Naive thymus-derived CD4-positive, alpha-beta T cell (primary cell): Measurements from ENCODE around the gene MPG. TPM values are rescaled to one million over a fixed set of nuclear protein-coding genes. Genes with fewer than 3 reads are reported as not detected.

Source experiments
- ATAC-seq: fragments of 150-1000 bp; cut with Tn5 transposase; 2 replicates; pipeline ENCODE4 v1.10.0; 2021; ENCODE audit warnings: mild to moderate bottlenecking, moderate library complexity
- CTCF ChIA-PET: fragments of 350-600 bp; sonication (Branson Sonifier 250); formaldehyde crosslinking; loops from one replicate; lab custom pipeline; 2021; ENCODE audit warnings: antibody characterized with exemption; lab: Charles Lee
- POLR2A ChIA-PET: fragments of 350-600 bp; sonication (Branson Sonifier 250); formaldehyde crosslinking; loops from one replicate; lab custom pipeline; 2021; ENCODE audit warnings: antibody characterized with exemption, inconsistent platforms; lab: Charles Lee
- DNase-seq, 9 donors: peaks; one replicate each; pipeline versions ENCODE4 v3.0.0 to v3.0.0-alpha.2; 2020 to 2022; ENCODE audit warnings: mixed read lengths in 1 of 9
- H3K27ac ChIP-seq: one replicate; pipeline ENCODE4 v1.7.0; 2013; ENCODE audit warnings: mild to moderate bottlenecking, low read depth, low read length, moderate library complexity
- H3K27me3 ChIP-seq, 2 donors: one replicate each; pipeline ENCODE4 v1.7.0; 2013; ENCODE audit warnings: low read length in 2 of 2, mild to moderate bottlenecking in 2 of 2, moderate library complexity in 2 of 2; ENCODE audit not compliant: control insufficient read depth in 2 of 2, insufficient read depth in 2 of 2
- H3K36me3 ChIP-seq, 3 experiments: 1 replicate in 2 of 3; 2 replicates in 1 of 3; pipeline ENCODE4 v1.7.0; 2013; ENCODE audit warnings: low read length in 3 of 3, mild to moderate bottlenecking in 3 of 3, moderate library complexity in 1 of 3; ENCODE audit not compliant: insufficient read depth in 3 of 3, control insufficient read depth in 2 of 3
- H3K4me1 ChIP-seq, 2 donors: one replicate each; pipeline ENCODE4 v1.7.0; 2013; ENCODE audit warnings: low read length in 2 of 2, mild to moderate bottlenecking in 2 of 2, moderate library complexity in 1 of 2; ENCODE audit not compliant: control insufficient read depth in 2 of 2, insufficient read depth in 2 of 2
- H3K4me3 ChIP-seq: 2 replicates; pipeline ENCODE4 v1.7.0; 2013; ENCODE audit warnings: mild to moderate bottlenecking, low read length
- H3K9me3 ChIP-seq, 3 experiments: 1 replicate in 2 of 3; 2 replicates in 1 of 3; pipeline ENCODE4 v1.7.0; 2013; ENCODE audit warnings: low read length in 3 of 3; ENCODE audit not compliant: control insufficient read depth in 2 of 3
- H3K27ac Mint-ChIP-seq, 9 donors: one replicate each; pipeline ENCODE4 v1.8.0; 2020 to 2022; ENCODE audit warnings: mixed read lengths in 9 of 9, mild to moderate bottlenecking in 8 of 9, moderate library complexity in 5 of 9, inconsistent platforms in 2 of 9
- H3K27me3 Mint-ChIP-seq, 5 donors: one replicate each; pipeline ENCODE4 v1.8.0; 2021 to 2022; ENCODE audit warnings: mixed read lengths in 5 of 5, mild to moderate bottlenecking in 1 of 5
- H3K36me3 Mint-ChIP-seq, 5 donors: one replicate each; pipeline ENCODE4 v1.8.0; 2020 to 2022; ENCODE audit warnings: mixed read lengths in 5 of 5, mild to moderate bottlenecking in 3 of 5, inconsistent platforms in 1 of 5
- H3K4me1 Mint-ChIP-seq, 7 donors: one replicate each; pipeline ENCODE4 v1.8.0; 2020 to 2022; ENCODE audit warnings: mixed read lengths in 7 of 7, mild to moderate bottlenecking in 3 of 7, inconsistent platforms in 1 of 7
- H3K4me3 Mint-ChIP-seq, 10 donors: one replicate each; pipeline ENCODE4 v1.8.0; 2020 to 2022; ENCODE audit warnings: mild to moderate bottlenecking in 10 of 10, mixed read lengths in 10 of 10, moderate library complexity in 6 of 10, inconsistent platforms in 2 of 10
- H3K9me3 Mint-ChIP-seq, 11 donors: one replicate each; pipeline ENCODE4 v1.8.0; 2020 to 2022; ENCODE audit warnings: mixed read lengths in 11 of 11, mild to moderate bottlenecking in 4 of 11, inconsistent platforms in 1 of 11, moderate library complexity in 1 of 11
- intact Hi-C, 2 donors: fragments of 100-400 bp; cut with micrococcal nuclease; formaldehyde crosslinking; loops; one replicate each; pipeline ENCODE4 v1.15.1; 2023
- polyA plus RNA-seq, 2 donors: library from polyadenylated mRNA; unstranded; fragments of 300-500 nt; fragmentation: Illumina TruSeq; gene quantifications; one replicate each; pipeline ENCODE4 v1.2.3, GENCODE V29; 2021
- total RNA-seq, 6 experiments: library from RNA in 5 of 6; stranded (reverse) in 5 of 6; gene quantifications; 1 replicate in 5 of 6; 2 replicates in 1 of 6; pipeline ENCODE4 v1.2.3 and lab custom pipeline; 2021 to 2026

Gene MPG
- total and polyA plus RNA-seq, 7 experiments from 2014 or later = 17.5 to 59.5 (median 25.7) TPM

DNA sequence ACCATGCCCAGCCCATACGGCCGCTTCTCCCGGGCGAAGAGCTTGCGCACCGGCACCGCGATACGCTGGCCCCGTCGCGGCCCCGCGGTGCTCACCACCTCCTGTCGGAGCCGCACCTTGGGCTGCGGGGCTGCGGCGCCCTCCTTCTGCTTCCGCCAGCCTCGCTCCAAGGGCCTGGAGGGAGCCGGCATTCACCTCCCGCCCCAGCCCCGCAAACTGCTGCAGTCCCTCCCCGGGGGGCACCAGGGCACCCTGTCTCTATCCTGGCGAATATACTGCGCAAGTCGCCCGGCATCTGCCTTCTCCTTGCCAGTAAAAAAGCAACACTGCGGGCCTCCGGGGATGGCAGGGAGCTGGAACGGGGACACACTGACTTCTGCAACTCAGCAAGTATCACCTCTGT lies 16.1 kb upstream of the MPG start:
- Mint-ChIP-seq H3K27ac (no peak overlapping the region), H3K4me3 (no peak overlapping the region), H3K4me1 (peaks cover 0 to 8% (median 3%) of the 10 kb centered on the region in 7 donors), H3K9me3 (no peaks in the 10 kb centered on the region), H3K36me3 (no peaks in the 10 kb centered on the region), H3K27me3 (no peaks in the 10 kb centered on the region)
- Histone ChIP-seq H3K4me1 (no peaks in the 10 kb centered on the region), H3K27ac (no peak overlapping the region), H3K27me3 (no peaks in the 10 kb centered on the region), H3K36me3 (peaks cover 0 to 6% (median 0%) of the 10 kb centered on the region in 3 experiments), H3K4me3 (no peak overlapping the region), H3K9me3 (no peaks in the 10 kb centered on the region)
- DNase-seq (no peak), ATAC-seq (no peak)
- CTCF ChIA-PET = interaction anchor here (6.4 kb wide), 1 partner anchor 34 kb away, joined by 96 read pairs; no protein-coding TSS in a partner anchor
- POLR2A ChIA-PET = interaction anchor here (1.1 to 1.2 kb wide), 2 partner anchors 9 to 74 kb away, joined by 3 to 4 read pairs; partner anchors contain the start of genes POLR3K and SNRNP25
- intact Hi-C loops = no loop called here

DNA sequence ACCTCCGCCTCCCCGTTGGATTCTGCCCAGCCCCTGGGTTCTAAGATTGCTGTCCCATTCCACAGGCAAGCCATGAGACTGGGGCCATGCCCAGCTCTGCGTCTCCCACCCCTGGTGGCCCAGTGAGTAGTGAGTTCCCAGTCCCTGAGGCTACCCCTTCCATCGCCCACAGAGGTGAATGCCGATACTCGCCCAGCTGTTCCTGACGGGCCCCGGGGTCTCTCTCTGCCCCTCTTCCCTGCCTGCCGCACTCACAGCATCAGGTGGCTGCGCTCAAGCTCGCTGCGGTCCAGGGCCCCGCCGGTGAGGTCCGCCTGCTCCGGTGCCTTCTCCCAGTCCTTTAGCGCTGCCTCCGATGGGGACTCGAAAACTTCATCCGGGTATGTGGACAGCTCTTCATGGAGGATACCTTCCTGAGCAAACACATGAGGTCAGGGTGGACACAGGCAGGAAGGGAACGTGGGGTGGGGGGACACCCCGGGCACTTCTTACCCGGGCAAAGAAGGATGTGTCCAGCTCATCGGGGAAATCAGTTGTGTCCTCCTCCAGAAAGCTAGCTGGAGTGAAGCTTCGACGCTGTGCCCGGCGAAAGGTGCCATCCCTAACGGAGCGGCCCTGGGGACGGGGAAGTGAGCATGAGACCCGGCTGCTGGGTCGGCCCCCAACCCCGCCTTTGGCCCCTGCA lies 15.6 kb upstream of the MPG start:
- Mint-ChIP-seq H3K27me3 (peaks cover 0 to under 1% (median 0%) of the 10 kb centered on the region in 5 donors), H3K9me3 (no peaks in the 10 kb centered on the region), H3K36me3 (no peaks in the 10 kb centered on the region), H3K4me1 (peaks cover 0 to 8% (median 3%) of the 10 kb centered on the region in 7 donors), H3K27ac (no peak overlapping the region), H3K4me3 (no peak overlapping the region)
- CTCF ChIA-PET = interaction anchor here (6.4 kb wide), 1 partner anchor 34 kb away, joined by 96 read pairs; no protein-coding TSS in a partner anchor
- ATAC-seq (no peak), DNase-seq (no peak)
- POLR2A ChIA-PET = interaction anchor here (1.1 to 1.2 kb wide), 2 partner anchors 9 to 74 kb away, joined by 3 to 4 read pairs; partner anchors contain the start of genes POLR3K and SNRNP25
- no peak overlapping the region for H3K4me3 ChIP-seq
- no peak overlapping the region for H3K27ac ChIP-seq
- H3K4me1 ChIP-seq = no peaks in the 10 kb centered on the region
- H3K36me3 ChIP-seq = peaks cover 0 to under 1% (median 0%) of the 10 kb centered on the region in 3 experiments
- no peaks in the 10 kb centered on the region for H3K9me3 ChIP-seq
- no peaks in the 10 kb centered on the region for H3K27me3 ChIP-seq
- intact Hi-C loops = no loop called here

GRCh38 chr16:62968-63391 lies 15.0 kb upstream of the MPG start:
- Mint-ChIP-seq H3K4me3 (no peak overlapping the region), H3K27me3 (peaks cover 0 to 3% (median 0%) of the 10 kb centered on the region in 5 donors), H3K27ac (no peak overlapping the region), H3K36me3 (no peaks in the 10 kb centered on the region), H3K9me3 (no peaks in the 10 kb centered on the region), H3K4me1 (peaks cover 0 to 8% (median 3%) of the 10 kb centered on the region in 7 donors)
- Histone ChIP-seq H3K27me3 (no peaks in the 10 kb centered on the region), H3K4me3 (no peak overlapping the region), H3K36me3 (no peaks in the 10 kb centered on the region), H3K27ac (no peak overlapping the region), H3K4me1 (no peaks in the 10 kb centered on the region), H3K9me3 (no peaks in the 10 kb centered on the region)
- POLR2A ChIA-PET = interaction anchor here (1.1 to 1.2 kb wide), 2 partner anchors 10 to 73 kb away, joined by 3 to 4 read pairs; partner anchors contain the start of genes POLR3K and SNRNP25
- CTCF ChIA-PET = interaction anchor here (6.4 kb wide), 1 partner anchor 33 kb away, joined by 96 read pairs; no protein-coding TSS in a partner anchor
- ATAC-seq (no peak), DNase-seq (no peak)
- intact Hi-C loops = no loop called here

GRCh38 chr16:63466-63865 lies 14.6 kb upstream of the MPG start:
- no peaks in the 10 kb centered on the region for H3K4me1 ChIP-seq
- no peak overlapping the region for H3K4me3 Mint-ChIP-seq
- no peak for DNase-seq
- intact Hi-C loops = no loop called here
- ATAC-seq = no peak
- no peaks in the 10 kb centered on the region for H3K36me3 ChIP-seq
- H3K9me3 Mint-ChIP-seq = no peaks in the 10 kb centered on the region
- no peak overlapping the region for H3K27ac Mint-ChIP-seq
- H3K36me3 Mint-ChIP-seq = no peaks in the 10 kb centered on the region
- H3K27ac ChIP-seq = no peak overlapping the region
- ChIA-PET POLR2A (no interaction called here), CTCF (interaction anchor here (0.6 to 6.4 kb wide), 2 partner anchors 33 to 308 kb away, joined by 3 to 96 read pairs; no protein-coding TSS in a partner anchor)
- H3K4me3 ChIP-seq = no peak overlapping the region
- peaks cover 0 to 8% (median 3%) of the 10 kb centered on the region in 7 donors for H3K4me1 Mint-ChIP-seq
- H3K27me3 Mint-ChIP-seq = peaks cover 0 to 3% (median 0%) of the 10 kb centered on the region in 5 donors
- no peaks in the 10 kb centered on the region for H3K27me3 ChIP-seq
- no peaks in the 10 kb centered on the region for H3K9me3 ChIP-seq

DNA sequence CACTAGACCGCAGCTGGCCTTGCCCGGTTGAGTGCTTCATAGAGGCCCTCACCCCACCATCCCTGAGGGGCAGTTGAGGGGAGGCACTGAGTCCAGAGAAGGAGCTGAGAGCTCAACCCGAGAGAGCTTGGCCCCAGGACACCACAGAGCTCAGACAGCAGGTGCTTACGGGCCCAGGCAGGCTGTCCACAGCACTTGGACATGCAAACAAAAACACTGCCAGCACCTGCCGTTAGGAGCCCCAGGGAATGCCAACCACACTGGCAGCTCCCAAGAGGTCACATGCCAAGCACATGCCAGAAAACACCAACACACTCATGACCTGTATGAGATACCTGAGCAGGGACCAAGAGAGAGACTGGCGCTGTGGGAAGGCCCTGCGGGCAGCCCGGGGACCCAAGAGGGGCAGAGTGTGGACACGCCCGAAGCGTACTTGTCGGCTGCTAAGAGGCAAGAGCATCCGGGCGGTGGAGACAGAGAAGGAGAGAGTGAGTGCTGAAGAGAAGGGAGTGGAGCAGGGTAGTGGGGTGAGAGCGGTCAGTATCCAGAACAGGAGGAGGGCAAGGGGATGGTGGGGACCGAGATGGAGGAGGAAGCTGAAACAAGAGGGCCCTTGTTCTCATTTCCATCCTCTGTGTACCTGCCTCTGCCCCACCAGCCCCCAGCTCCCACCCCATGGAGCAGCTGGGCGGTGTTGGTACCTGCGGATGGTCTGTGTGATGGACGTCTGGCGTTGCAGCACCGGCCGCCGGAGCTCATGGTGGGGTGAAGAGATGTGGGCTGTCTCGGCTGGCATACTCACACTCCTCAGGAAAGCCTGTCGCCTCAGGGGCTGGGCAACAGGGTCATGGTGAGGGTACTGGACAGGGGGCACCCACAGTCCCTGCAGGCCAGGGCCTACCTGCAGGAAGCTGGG lies 13.8 kb upstream of the MPG start:
- Mint-ChIP-seq H3K4me1 (peaks cover 0 to 8% (median 3%) of the 10 kb centered on the region in 7 donors), H3K27ac (no peak overlapping the region), H3K9me3 (no peaks in the 10 kb centered on the region), H3K36me3 (no peaks in the 10 kb centered on the region), H3K27me3 (peaks cover 0 to 7% (median 0%) of the 10 kb centered on the region in 5 donors), H3K4me3 (no peak overlapping the region)
- ChIA-PET CTCF (interaction anchor here (0.6 to 6.4 kb wide), 7 partner anchors 17 to 307 kb away, joined by 3 to 96 read pairs (median 3); no protein-coding TSS in a partner anchor), POLR2A (interaction anchor here (0.7 to 1.7 kb wide), 3 partner anchors 30 to 118 kb away, joined by 4 to 7 read pairs (median 4); no protein-coding TSS in a partner anchor)
- Histone ChIP-seq H3K4me3 (no peak overlapping the region), H3K36me3 (no peaks in the 10 kb centered on the region), H3K27ac (no peak overlapping the region), H3K27me3 (no peaks in the 10 kb centered on the region), H3K4me1 (no peaks in the 10 kb centered on the region), H3K9me3 (no peaks in the 10 kb centered on the region)
- DNase-seq (no peak), ATAC-seq (no peak)
- intact Hi-C loops = no loop called here

DNA sequence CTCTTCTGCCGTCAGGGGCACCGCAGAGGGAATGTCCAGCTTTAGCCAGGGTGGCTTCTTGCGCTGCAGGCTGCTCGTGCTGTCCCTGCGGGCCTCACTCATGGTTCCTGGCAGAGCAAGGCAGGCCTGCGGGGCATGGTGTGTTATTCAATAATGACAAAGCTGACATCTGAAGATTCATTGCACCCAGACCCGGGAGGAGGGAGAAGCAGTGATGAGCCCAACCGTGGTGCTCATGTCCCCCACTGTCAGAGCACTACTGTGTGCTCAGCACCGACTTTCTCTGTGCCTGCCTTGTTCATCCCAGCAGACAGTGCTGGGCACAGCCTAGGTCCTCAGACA lies 13.1 kb upstream of the MPG start:
- no peak overlapping the region for H3K4me3 ChIP-seq
- no peaks in the 10 kb centered on the region for H3K9me3 ChIP-seq
- peaks cover 0 to 8% (median 3%) of the 10 kb centered on the region in 7 donors for H3K4me1 Mint-ChIP-seq
- H3K27ac ChIP-seq = no peak overlapping the region
- H3K36me3 Mint-ChIP-seq = no peaks in the 10 kb centered on the region
- POLR2A ChIA-PET = interaction anchor here (0.7 to 1.7 kb wide), 3 partner anchors 29 to 117 kb away, joined by 4 to 7 read pairs (median 4); no protein-coding TSS in a partner anchor
- peaks cover 0 to 13% (median 6%) of the 10 kb centered on the region in 5 donors for H3K27me3 Mint-ChIP-seq
- no peaks in the 10 kb centered on the region for H3K4me1 ChIP-seq
- CTCF ChIA-PET = interaction anchor here (0.6 to 6.4 kb wide), 9 partner anchors 11 to 300 kb away, joined by 3 to 96 read pairs (median 5); no protein-coding TSS in a partner anchor
- no peak overlapping the region for H3K27ac Mint-ChIP-seq
- no peaks in the 10 kb centered on the region for H3K9me3 Mint-ChIP-seq
- intact Hi-C loops = loop anchor here (1.0 kb wide), 3 partner anchors 32 to 297 kb away; no protein-coding TSS in a partner anchor
- ATAC-seq (no peak), DNase-seq (no peak)
- no peaks in the 10 kb centered on the region for H3K36me3 ChIP-seq
- H3K4me3 Mint-ChIP-seq = no peak overlapping the region
- no peaks in the 10 kb centered on the region for H3K27me3 ChIP-seq
